ENCODE measurements around the gene ST8SIA1. TPM values are rescaled to one million over a fixed set of nuclear protein-coding genes. Genes with fewer than 3 reads are reported as not detected.

ST8SIA1 gene
- total RNA-seq, 1 donor from 2014 or later = 1.2 TPM

- peaks cover 10% of the 10 kb centered on the region for H3K4me1 Mint-ChIP-seq (ENCODE audit: low read depth)
- H3K4me3 Mint-ChIP-seq (ENCODE audit: unreplicated experiment) = no peak overlapping the region
- no peak overlapping the region for H3K27ac Mint-ChIP-seq (ENCODE audit: unreplicated experiment)
- no peak for TF ChIP-seq CTCF (IDR thresholded peaks at IDR 0.05)
- no peak for DNase-seq (ENCODE audit: low spot score)
- H3K36me3 Mint-ChIP-seq (ENCODE audit: low read depth) = peaks cover 10% of the 10 kb centered on the region
- peaks cover 21% of the 10 kb centered on the region for H3K27me3 Mint-ChIP-seq (ENCODE audit: low read depth)
- H3K9me3 Mint-ChIP-seq (ENCODE audit: low read depth) = peaks cover 23% of the 10 kb centered on the region
Measured at GRCh38 chr12:22372277-22372837, 37.9 kb upstream of the ST8SIA1 start.

- Mint-ChIP-seq H3K4me1 (ENCODE audit: low read depth) (no peaks in the 10 kb centered on the region), H3K9me3 (ENCODE audit: low read depth) (peaks cover 38% of the 10 kb centered on the region), H3K27ac (ENCODE audit: unreplicated experiment) (no peak overlapping the region), H3K36me3 (ENCODE audit: low read depth) (peaks cover 13% of the 10 kb centered on the region), H3K4me3 (ENCODE audit: unreplicated experiment) (no peak overlapping the region), H3K27me3 (ENCODE audit: low read depth) (peaks cover 26% of the 10 kb centered on the region)
- DNase-seq (ENCODE audit: low spot score) = no peak
- TF ChIP-seq CTCF (IDR thresholded peaks at IDR 0.05) = no peak
Measured at GRCh38 chr12:22366181-22366580, 31.7 kb upstream of the ST8SIA1 start.

- no peak for TF ChIP-seq CTCF (IDR thresholded peaks at IDR 0.05)
- Mint-ChIP-seq H3K27me3 (ENCODE audit: low read depth) (peaks cover 25% of the 10 kb centered on the region), H3K36me3 (ENCODE audit: low read depth) (peaks cover 1% of the 10 kb centered on the region), H3K9me3 (ENCODE audit: low read depth) (peaks cover 9% of the 10 kb centered on the region), H3K4me1 (ENCODE audit: low read depth) (no peaks in the 10 kb centered on the region), H3K27ac (ENCODE audit: unreplicated experiment) (no peak overlapping the region), H3K4me3 (ENCODE audit: unreplicated experiment) (no peak overlapping the region)
- no peak for DNase-seq (ENCODE audit: low spot score)
Measured at GRCh38 chr12:22361785-22362184, 27.3 kb upstream of the ST8SIA1 start.

GRCh38 chr12:22360774-22361173 is 26.3 kb upstream of the ST8SIA1 start:
- DNase-seq (ENCODE audit: low spot score) = no peak
- no peaks in the 10 kb centered on the region for H3K4me1 Mint-ChIP-seq (ENCODE audit: low read depth)
- no peak overlapping the region for H3K27ac Mint-ChIP-seq (ENCODE audit: unreplicated experiment)
- no peak overlapping the region for H3K4me3 Mint-ChIP-seq (ENCODE audit: unreplicated experiment)
- TF ChIP-seq CTCF (IDR thresholded peaks at IDR 0.05) = no peak
- H3K9me3 Mint-ChIP-seq (ENCODE audit: low read depth) = peaks cover 4% of the 10 kb centered on the region
- peaks cover 25% of the 10 kb centered on the region for H3K27me3 Mint-ChIP-seq (ENCODE audit: low read depth)
- H3K36me3 Mint-ChIP-seq (ENCODE audit: low read depth) = peaks cover 1% of the 10 kb centered on the region

- peaks cover 4% of the 10 kb centered on the region for H3K9me3 Mint-ChIP-seq (ENCODE audit: low read depth)
- no peak overlapping the region for H3K4me3 Mint-ChIP-seq (ENCODE audit: unreplicated experiment)
- peaks cover 32% of the 10 kb centered on the region for H3K27me3 Mint-ChIP-seq (ENCODE audit: low read depth)
- peaks cover 1% of the 10 kb centered on the region for H3K36me3 Mint-ChIP-seq (ENCODE audit: low read depth)
- TF ChIP-seq CTCF (IDR thresholded peaks at IDR 0.05) = no peak
- DNase-seq (ENCODE audit: low spot score) = no peak
- H3K27ac Mint-ChIP-seq (ENCODE audit: unreplicated experiment) = no peak overlapping the region
- no peaks in the 10 kb centered on the region for H3K4me1 Mint-ChIP-seq (ENCODE audit: low read depth)
Measured at GRCh38 chr12:22357531-22357930, 23.0 kb upstream of the ST8SIA1 start.

Data from chondrocyte (in vitro differentiated cells).